A673 (cell line): ENCODE results near the gene CD1C. TPM values are rescaled to one million over a fixed set of nuclear protein-coding genes. Genes with fewer than 3 reads are reported as not detected.

Source experiments
- BruUV-seq: library from RNA; stranded (reverse); fragments of 400-500 nt; replicated peaks from 2 replicates; lab custom pipeline; 2021; lab: Mats Ljungman, UMichigan
- CTCF ChIA-PET: fragments of 300-600 bp; sonication (Branson Sonifier 250); formaldehyde crosslinking; loops from one replicate; lab custom pipeline; 2022; ENCODE audit warnings: antibody characterized with exemption; lab: Charles Lee
- POLR2A ChIA-PET: fragments of 300-600 bp; sonication (Branson Sonifier 250); formaldehyde crosslinking; loops from one replicate; lab custom pipeline; 2022; ENCODE audit warnings: antibody characterized with exemption; ENCODE audit not compliant: low non-redundant PET; lab: Charles Lee
- DNase-seq: peaks from one replicate; pipeline ENCODE4 v3.0.0-alpha.2; 2015; ENCODE audit warnings: low spot score
- H3K27ac ChIP-seq: fragments of 200-600 bp; sonication (generic); 2 replicates; pipeline ENCODE4 v1.5.1; 2016; ENCODE audit warnings: mixed run types, low read depth, mild to moderate bottlenecking, mixed read lengths, antibody characterized with exemption, low read length; ENCODE audit not compliant: poor library complexity, severe bottlenecking
- H3K27me3 ChIP-seq: fragments of 200-600 bp; sonication (generic); replicated peaks from 2 replicates; pipeline ENCODE4 v1.6.1; 2017; ENCODE audit warnings: mixed run types, low read depth, mild to moderate bottlenecking, mixed read lengths, antibody characterized with exemption, low read length; ENCODE audit not compliant: insufficient read depth, poor library complexity
- H3K36me3 ChIP-seq: fragments of 200-600 bp; sonication (generic); 2 replicates; pipeline ENCODE4 v1.6.1; 2016; ENCODE audit warnings: mixed run types, mild to moderate bottlenecking, mixed read lengths, antibody characterized with exemption, low read length; ENCODE audit not compliant: insufficient read depth, poor library complexity, severe bottlenecking
- H3K4me1 ChIP-seq: fragments of 200-600 bp; sonication (generic); 2 replicates; pipeline ENCODE4 v1.6.1; 2017; ENCODE audit warnings: mixed run types, mild to moderate bottlenecking, mixed read lengths, antibody characterized with exemption, low read length; ENCODE audit not compliant: insufficient read depth, poor library complexity, severe bottlenecking
- H3K4me3 ChIP-seq: fragments of 200-600 bp; sonication (generic); 2 replicates; pipeline ENCODE4 v1.5.1; 2016; ENCODE audit warnings: low read depth, mixed run types, mild to moderate bottlenecking, mixed read lengths, low read length; ENCODE audit not compliant: poor library complexity, severe bottlenecking
- H3K9me3 ChIP-seq: fragments of 200-600 bp; sonication (generic); 2 replicates; pipeline ENCODE4 v1.6.1; 2016; ENCODE audit warnings: mixed run types, low read depth, mild to moderate bottlenecking, mixed read lengths, antibody characterized with exemption, low read length; ENCODE audit not compliant: poor library complexity, severe bottlenecking
- EZH2 ChIP-seq: fragments of 200-600 bp; sonication (generic); IDR thresholded peaks from 2 replicates; pipeline ENCODE4 v1.6.1; 2017; ENCODE audit warnings: borderline replicate concordance, low read depth, mild to moderate bottlenecking, mixed read lengths, antibody characterized with exemption, low read length; ENCODE audit not compliant: poor library complexity, severe bottlenecking
- intact Hi-C: fragments of 100-400 bp; cut with micrococcal nuclease; formaldehyde crosslinking; loops from one replicate; pipeline ENCODE4 v1.10.0; 2022; ENCODE audit not compliant: unreplicated experiment
- total RNA-seq: library from RNA; stranded (reverse); gene quantifications from 2 replicates; pipeline ENCODE4 v1.2.3, GENCODE V29; 2021
- TF ChIP-seq, protein P1 (sequence below): fragments of 300-800, 200-600 bp; sonication (generic); conservative IDR thresholded peaks from 2 replicates; pipeline ENCODE4 v1.5.1; 2017; ENCODE audit warnings: low read depth, mild to moderate bottlenecking, antibody characterized with exemption, low read length, moderate library complexity, mixed read lengths

The CD1C gene
- total RNA-seq, 1 experiment from 2014 or later: not detected

DNA sequence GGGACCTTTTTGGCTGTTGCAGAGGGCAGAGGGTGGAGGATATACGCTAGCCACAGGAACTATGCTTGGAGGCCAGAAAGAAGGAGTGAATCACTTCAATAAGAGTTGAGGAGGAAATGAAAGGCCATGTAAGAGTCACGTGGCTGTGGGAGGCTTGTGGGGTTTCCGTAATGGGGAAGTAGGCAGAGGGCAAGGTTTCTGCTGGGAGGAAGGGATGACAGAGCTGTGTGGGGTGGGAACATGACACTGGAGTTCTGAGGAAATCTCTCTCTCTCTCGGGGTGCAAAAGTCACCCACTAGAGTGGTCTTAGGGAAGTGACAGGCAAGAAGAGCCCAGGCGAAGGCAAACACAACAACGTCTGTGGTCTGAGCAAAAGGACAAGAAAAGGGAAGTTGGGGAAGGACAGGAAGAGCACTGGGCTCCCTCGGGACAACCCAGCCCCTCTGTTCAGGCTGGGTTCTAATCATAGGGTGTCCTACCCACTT lies 3.9 kb upstream of the CD1C start:
- Histone ChIP-seq H3K36me3 (no peaks in the 10 kb centered on the region), H3K27ac (no peak overlapping the region), H3K4me3 (no peak overlapping the region), H3K4me1 (no peaks in the 10 kb centered on the region), H3K27me3 (peaks cover 50% of the 10 kb centered on the region), H3K9me3 (no peaks in the 10 kb centered on the region)
- TF ChIP-seq, protein P1, sequence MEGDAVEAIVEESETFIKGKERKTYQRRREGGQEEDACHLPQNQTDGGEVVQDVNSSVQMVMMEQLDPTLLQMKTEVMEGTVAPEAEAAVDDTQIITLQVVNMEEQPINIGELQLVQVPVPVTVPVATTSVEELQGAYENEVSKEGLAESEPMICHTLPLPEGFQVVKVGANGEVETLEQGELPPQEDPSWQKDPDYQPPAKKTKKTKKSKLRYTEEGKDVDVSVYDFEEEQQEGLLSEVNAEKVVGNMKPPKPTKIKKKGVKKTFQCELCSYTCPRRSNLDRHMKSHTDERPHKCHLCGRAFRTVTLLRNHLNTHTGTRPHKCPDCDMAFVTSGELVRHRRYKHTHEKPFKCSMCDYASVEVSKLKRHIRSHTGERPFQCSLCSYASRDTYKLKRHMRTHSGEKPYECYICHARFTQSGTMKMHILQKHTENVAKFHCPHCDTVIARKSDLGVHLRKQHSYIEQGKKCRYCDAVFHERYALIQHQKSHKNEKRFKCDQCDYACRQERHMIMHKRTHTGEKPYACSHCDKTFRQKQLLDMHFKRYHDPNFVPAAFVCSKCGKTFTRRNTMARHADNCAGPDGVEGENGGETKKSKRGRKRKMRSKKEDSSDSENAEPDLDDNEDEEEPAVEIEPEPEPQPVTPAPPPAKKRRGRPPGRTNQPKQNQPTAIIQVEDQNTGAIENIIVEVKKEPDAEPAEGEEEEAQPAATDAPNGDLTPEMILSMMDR: no peak
- no peak for TF ChIP-seq EZH2
- BruUV-seq: no TSS peak
- DNase-seq: no peak
- POLR2A ChIA-PET: no interaction called here
- intact Hi-C loops: no loop called here
- CTCF ChIA-PET: no interaction called here

DNA sequence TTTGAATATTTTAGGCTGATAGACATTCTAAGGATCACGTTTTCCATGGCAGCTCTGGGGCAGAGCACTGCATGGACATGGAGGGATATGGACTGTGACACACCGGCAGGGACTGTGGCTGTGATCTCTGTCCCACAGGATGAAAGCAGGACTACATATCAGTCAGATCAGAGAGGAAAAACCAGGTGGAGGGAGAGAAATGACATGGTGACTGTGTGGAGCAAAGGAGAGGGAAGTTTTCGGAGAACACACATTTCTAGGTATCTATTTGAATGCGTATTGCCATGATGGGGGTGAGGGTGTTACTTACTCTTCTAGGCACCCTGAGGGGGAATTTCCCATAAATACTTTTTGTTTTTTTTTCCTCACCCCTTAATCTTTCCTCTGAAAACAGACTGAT lies 3.2 kb upstream of the CD1C start:
- intact Hi-C loops: no loop called here
- H3K9me3 ChIP-seq: no peaks in the 10 kb centered on the region
- no peak overlapping the region for H3K27ac ChIP-seq
- H3K4me1 ChIP-seq: no peaks in the 10 kb centered on the region
- BruUV-seq: no TSS peak
- TF ChIP-seq, protein P1: no peak
- no peak for TF ChIP-seq EZH2
- no peak overlapping the region for H3K4me3 ChIP-seq
- H3K36me3 ChIP-seq: no peaks in the 10 kb centered on the region
- H3K27me3 ChIP-seq: peaks cover 53% of the 10 kb centered on the region
- DNase-seq: no peak
- CTCF ChIA-PET: no interaction called here
- POLR2A ChIA-PET: no interaction called here

DNA sequence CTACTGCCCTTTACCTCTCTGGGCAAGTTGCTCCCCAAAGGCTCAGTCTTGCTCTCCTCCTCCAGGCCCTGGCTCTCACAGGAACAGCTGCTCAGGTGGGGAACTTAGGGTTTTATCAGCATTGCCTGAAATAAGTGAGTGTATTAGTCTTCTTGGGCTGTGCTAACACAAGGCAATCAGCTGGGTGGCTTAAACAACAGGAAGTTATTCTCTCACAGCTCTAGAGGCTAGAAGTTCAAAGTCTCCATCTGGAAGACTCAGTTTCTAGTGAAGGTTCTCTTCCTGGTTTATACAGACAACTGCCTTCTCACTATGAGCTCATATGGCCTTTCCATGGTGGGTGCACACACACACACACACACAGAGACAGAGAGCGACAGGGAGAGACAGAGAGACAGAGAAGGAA lies 2.8 kb upstream of the CD1C start:
- peaks cover 58% of the 10 kb centered on the region for H3K27me3 ChIP-seq
- intact Hi-C loops: no loop called here
- no peak overlapping the region for H3K4me3 ChIP-seq
- ChIA-PET CTCF (no interaction called here), POLR2A (no interaction called here)
- H3K4me1 ChIP-seq: no peaks in the 10 kb centered on the region
- no peak for DNase-seq
- no peak overlapping the region for H3K27ac ChIP-seq
- H3K36me3 ChIP-seq: no peaks in the 10 kb centered on the region
- TF ChIP-seq EZH2: no peak
- TF ChIP-seq, protein P1: no peak
- BruUV-seq: no TSS peak
- H3K9me3 ChIP-seq: no peaks in the 10 kb centered on the region
